Gastrocnemius medialis (tissue), 4 donors: ENCODE measurements around the gene KCNQ1. TPM values are rescaled to one million over a fixed set of nuclear protein-coding genes. Genes with fewer than 3 reads are reported as not detected.

Source experiments
- ATAC-seq, 2 donors: fragments of 150-250 bp; one replicate each; pipeline ENCODE4 v1.9.1; 2016
- DNase-seq, 2 donors: peaks; one replicate each; pipeline ENCODE4 v3.0.0-alpha.2; 2019
- H3K27ac ChIP-seq, 4 donors: fragments of 200-600 bp; sonication (generic); 1 replicate in 1 of 4; 2 replicates in 3 of 4; pipeline ENCODE4 v1.5.1; 2016 to 2018; ENCODE audit warnings: mild to moderate bottlenecking in 2 of 4, moderate library complexity in 1 of 4
- H3K27me3 ChIP-seq, 3 donors: fragments of 200-600 bp; sonication (generic) in 2 of 3; 1 replicate in 1 of 3; 2 replicates in 2 of 3; pipeline versions ENCODE4 v1.5.1 to v1.6.0; 2016 to 2019; ENCODE audit warnings: mild to moderate bottlenecking in 1 of 3, moderate library complexity in 1 of 3
- H3K36me3 ChIP-seq, 2 donors: fragments of 200-600 bp; sonication (generic) in 1 of 2; one replicate each; pipeline ENCODE4 v1.5.1; 2017 to 2018
- H3K4me1 ChIP-seq, 2 donors: fragments of 200-600 bp; sonication (generic) in 1 of 2; one replicate each; pipeline ENCODE4 v1.5.1; 2016 to 2017; ENCODE audit warnings: mild to moderate bottlenecking in 2 of 2
- H3K4me3 ChIP-seq, 4 donors: fragments of 200-600 bp; sonication (generic) in 3 of 4; 1 replicate in 1 of 4; 2 replicates in 3 of 4; pipeline ENCODE4 v1.5.1; 2016 to 2019; ENCODE audit warnings: mild to moderate bottlenecking in 2 of 4
- H3K9me3 ChIP-seq, 3 donors: fragments of 200-600 bp; sonication (generic) in 2 of 3; 1 replicate in 1 of 3; 2 replicates in 2 of 3; pipeline ENCODE4 v1.5.1; 2016 to 2019
- POLR2A ChIP-seq, 2 donors: fragments of 450-650 bp; IDR thresholded peaks; one replicate each; pipeline ENCODE4 v1.6.1; 2017; ENCODE audit warnings: antibody characterized with exemption in 2 of 2, mild to moderate bottlenecking in 2 of 2, moderate library complexity in 2 of 2
- in situ Hi-C, 4 donors: fragments of 200-750 bp; cut with MboI; loops; one replicate each; pipeline versions ENCODE4 v1.15.0 to v1.8.0; 2017; ENCODE audit warnings: low sequenced_read_pairs in 4 of 4
- intact Hi-C: fragments of 100-400 bp; cut with DNase I; formaldehyde crosslinking; loops from one replicate; pipeline ENCODE4 v1.15.1; 2023; ENCODE audit warnings: low total_unique reads
- total RNA-seq, 4 donors: library from RNA; depleted of rRNA; stranded (reverse); fragments of >200 nt; gene quantifications; one replicate each; pipeline versions ENCODE4 v1.1.0 to v1.2.3, GENCODE V29; 2016
- TF ChIP-seq, protein P1 (sequence below), 5 experiments: fragments of 450-650 bp in 3 of 5; fragments of 200-600 bp in 2 of 5; sonication (generic) in 2 of 5; IDR thresholded peaks in 4 of 5; conservative IDR thresholded peaks in 1 of 5; 1 replicate in 4 of 5; 2 replicates in 1 of 5; pipeline ENCODE4 v1.5.1; 2016 to 2019; ENCODE audit warnings: antibody characterized with exemption in 5 of 5, mild to moderate bottlenecking in 3 of 5, moderate library complexity in 3 of 5

Gene KCNQ1
- total RNA-seq, 4 donors from 2014 or later: 0.15 to 1.00 (median 0.67) TPM

DNA sequence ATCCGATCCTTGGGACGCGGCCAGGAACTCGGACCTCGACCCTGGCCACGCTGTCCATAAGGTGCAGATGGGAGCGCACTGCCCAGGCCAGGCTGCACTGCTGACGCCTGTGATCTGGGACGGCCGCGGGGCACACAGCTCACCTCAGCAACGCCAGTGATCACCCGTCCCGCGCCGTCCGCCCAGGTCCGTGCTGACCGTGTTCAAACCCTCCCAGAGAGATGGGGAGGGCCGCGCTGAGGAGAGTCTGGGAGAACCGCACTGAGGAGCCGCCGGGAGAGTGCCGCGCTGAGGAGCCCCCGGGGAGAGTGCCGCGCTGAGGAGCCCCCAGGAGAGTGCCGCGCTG lies 254.3 kb downstream of the KCNQ1 start:
- Histone ChIP-seq H3K36me3 (no peaks in the 10 kb centered on the region), H3K4me3 (peak overlapping the region; percentile 73 to 91 (median 78)), H3K9me3 (no peaks in the 10 kb centered on the region), H3K27me3 (no peaks in the 10 kb centered on the region), H3K4me1 (peaks cover 22 to 28% of the 10 kb centered on the region in 2 donors), H3K27ac (peak overlapping the region; percentile 86 to 93 (median 89))
- intact Hi-C loops: no loop called here
- ATAC-seq: peak in 1 of 2 donors; percentile 4
- in situ Hi-C loops: loop anchor here in 3 of 4 donors (25.0 kb wide), 1 partner anchor 188 kb away; the partner anchor contains the start of gene CDKN1C (in 3 of the 3)
- DNase-seq: peak in 1 of 2 donors; percentile 24
- TF ChIP-seq, protein P1, sequence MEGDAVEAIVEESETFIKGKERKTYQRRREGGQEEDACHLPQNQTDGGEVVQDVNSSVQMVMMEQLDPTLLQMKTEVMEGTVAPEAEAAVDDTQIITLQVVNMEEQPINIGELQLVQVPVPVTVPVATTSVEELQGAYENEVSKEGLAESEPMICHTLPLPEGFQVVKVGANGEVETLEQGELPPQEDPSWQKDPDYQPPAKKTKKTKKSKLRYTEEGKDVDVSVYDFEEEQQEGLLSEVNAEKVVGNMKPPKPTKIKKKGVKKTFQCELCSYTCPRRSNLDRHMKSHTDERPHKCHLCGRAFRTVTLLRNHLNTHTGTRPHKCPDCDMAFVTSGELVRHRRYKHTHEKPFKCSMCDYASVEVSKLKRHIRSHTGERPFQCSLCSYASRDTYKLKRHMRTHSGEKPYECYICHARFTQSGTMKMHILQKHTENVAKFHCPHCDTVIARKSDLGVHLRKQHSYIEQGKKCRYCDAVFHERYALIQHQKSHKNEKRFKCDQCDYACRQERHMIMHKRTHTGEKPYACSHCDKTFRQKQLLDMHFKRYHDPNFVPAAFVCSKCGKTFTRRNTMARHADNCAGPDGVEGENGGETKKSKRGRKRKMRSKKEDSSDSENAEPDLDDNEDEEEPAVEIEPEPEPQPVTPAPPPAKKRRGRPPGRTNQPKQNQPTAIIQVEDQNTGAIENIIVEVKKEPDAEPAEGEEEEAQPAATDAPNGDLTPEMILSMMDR (IDR thresholded peaks at IDR 0.05 in 4 of 5, conservative IDR thresholded peaks at IDR 0.05 in 1 of 5): no peak
- TF ChIP-seq POLR2A (IDR thresholded peaks at IDR 0.05): no peak

DNA sequence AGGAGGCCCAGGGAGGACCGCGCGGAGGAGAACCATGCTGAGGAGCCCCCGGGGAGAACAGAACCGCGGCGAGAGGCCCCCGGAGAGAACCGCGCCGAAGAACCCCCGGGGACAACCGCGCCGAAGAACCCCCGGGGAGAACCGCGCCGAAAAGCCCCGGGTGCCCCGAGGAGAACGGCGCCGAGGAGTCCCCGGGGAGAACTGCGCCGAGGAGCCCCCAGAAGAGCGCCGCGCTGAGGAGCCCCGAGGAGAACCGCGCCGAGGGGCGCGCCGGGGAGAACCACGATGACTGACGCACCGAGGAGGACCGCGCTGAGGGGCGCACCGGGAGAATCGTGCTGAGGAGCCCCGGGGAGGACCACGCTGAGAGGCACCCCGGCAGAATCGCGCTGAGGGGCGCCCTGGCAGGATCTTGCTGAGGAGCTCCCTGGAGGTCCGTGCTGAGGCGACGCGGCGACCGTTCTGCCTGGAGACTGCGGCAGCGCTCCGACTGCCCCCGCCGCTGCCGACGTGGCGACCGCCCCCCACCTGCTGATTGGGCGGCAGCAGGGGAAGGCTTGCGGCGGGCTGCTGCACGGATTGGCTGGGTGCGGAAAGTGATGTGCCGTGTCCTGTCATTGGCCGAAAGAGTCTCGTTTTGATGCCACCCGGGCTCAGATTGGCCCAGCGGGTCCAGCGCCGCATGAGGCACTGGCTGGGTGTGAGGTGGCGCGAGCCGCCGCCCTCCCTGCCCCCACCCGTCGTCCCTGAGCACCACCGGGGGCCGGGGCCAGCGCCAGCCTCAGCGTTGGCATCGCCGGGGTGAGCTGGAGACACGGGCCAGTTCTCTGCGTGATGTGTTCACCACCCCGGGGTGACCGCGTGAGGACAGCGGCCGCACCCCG lies 255.0 kb downstream of the KCNQ1 start, which contains the start of gene KCNQ1OT1:
Gene KCNQ1OT1, minus strand, starts transcription at position 464 of the 884 bp plus-strand sequence.
- in situ Hi-C loops: loop anchor here in 3 of 4 donors (25.0 kb wide), 1 partner anchor 188 kb away; the partner anchor contains the start of gene CDKN1C (in 3 of the 3)

DNA sequence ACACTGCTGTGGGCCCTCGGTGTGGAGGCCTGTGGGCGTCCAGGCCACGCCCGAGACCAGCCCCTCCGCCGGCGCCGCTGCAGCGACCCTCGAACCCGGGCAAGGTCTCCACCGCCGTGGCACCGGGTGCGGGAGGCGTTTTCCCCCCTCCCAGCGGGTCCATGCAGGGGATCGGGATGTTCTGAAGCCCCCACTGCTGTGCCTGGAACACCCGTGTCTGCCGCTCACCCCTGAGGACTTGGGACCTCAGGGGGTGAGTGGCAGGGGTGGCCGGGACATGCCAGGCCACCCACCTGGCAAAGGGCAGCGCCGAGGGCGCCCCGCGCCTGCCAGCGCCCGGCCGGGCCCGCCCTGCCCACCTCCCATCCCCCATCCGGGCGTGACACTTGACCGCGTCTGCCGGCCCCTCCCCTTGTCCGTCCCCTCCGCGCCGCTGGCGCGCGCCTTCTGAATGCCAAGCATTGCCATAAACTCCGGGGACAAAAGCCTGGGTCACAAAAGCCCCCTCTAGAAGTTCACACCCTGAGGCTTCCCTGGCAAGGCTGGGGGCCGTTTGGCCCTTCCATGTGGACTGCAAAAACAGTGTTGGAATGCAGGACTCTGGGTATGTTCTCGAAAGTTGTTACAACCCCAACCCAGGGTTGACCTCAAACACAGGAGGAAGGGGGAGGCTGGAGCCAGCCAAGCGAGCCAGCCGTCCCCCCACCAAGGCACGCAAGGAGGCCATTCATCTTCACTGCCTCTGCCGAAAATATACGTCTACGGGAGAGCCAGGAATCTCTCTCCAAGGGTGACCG lies 255.8 kb downstream of the KCNQ1 start:
- in situ Hi-C loops: no loop called here
- H3K4me3 ChIP-seq: peak overlapping the region; percentile 68 to 82 (median 74)
- H3K9me3 ChIP-seq: no peaks in the 10 kb centered on the region
- intact Hi-C loops: loop anchor here (1.0 to 5.0 kb wide), 3 partner anchors 79 to 184 kb away; partner anchors contain the start of gene CDKN1C
- H3K27me3 ChIP-seq: no peaks in the 10 kb centered on the region
- peak overlapping the region; percentile 89 to 97 (median 92) for H3K27ac ChIP-seq
- ATAC-seq (peak; percentile 41 to 67), DNase-seq (peak; percentile 54 to 75)
- H3K36me3 ChIP-seq: no peaks in the 10 kb centered on the region
- peaks cover 18 to 20% of the 10 kb centered on the region in 2 donors for H3K4me1 ChIP-seq
- peak; percentile 57 to 74 for TF ChIP-seq POLR2A (IDR thresholded peaks at IDR 0.05)
- TF ChIP-seq, protein P1 (IDR thresholded peaks at IDR 0.05 in 4 of 5, conservative IDR thresholded peaks at IDR 0.05 in 1 of 5): no peak

More for the DNA sequence above, 255.0 kb downstream of the KCNQ1 start, which contains the start of gene KCNQ1OT1:
- peak; percentile 89 to 94 for DNase-seq
- H3K4me3 ChIP-seq: peak within 1 kb of the TSS; percentile 73 to 91 (median 78)
- H3K9me3 ChIP-seq: no peaks in the 10 kb centered on the region
- no peaks in the 10 kb centered on the region for H3K36me3 ChIP-seq
- intact Hi-C loops: loop anchor here (1.0 to 5.0 kb wide), 3 partner anchors 80 to 185 kb away; partner anchors contain the start of gene CDKN1C
- H3K27me3 ChIP-seq: no peaks in the 10 kb centered on the region
- peak; percentile 79 to 83 for ATAC-seq
- peaks cover 19 to 21% of the 10 kb centered on the region in 2 donors for H3K4me1 ChIP-seq
- peak within 1 kb of the TSS; percentile 89 to 97 (median 92) for H3K27ac ChIP-seq
- peak; percentile 91 to 92 for TF ChIP-seq POLR2A (IDR thresholded peaks at IDR 0.05)
- TF ChIP-seq, protein P1 (IDR thresholded peaks at IDR 0.05 in 4 of 5, conservative IDR thresholded peaks at IDR 0.05 in 1 of 5): no peak

DNA sequence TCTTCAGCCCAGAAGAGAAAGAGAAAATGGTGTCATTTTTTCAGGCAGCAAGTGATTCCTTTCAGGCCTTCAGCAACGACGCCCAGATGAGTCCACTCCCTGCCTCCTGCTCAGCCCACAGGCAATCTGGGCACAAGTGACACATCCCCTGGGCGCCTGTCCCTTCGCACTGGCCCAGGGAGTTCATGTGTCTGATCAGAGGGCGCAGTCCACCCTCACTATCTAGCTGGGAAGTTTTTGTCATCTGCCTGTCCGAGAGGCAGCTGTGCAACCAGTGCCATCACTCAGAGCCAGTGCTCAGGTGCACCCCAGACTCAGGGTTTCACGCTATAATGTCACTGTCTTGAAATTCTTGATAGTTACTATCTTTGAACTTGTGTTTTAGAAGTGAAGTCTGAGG lies 256.4 kb downstream of the KCNQ1 start:
- in situ Hi-C loops: no loop called here
- Histone ChIP-seq H3K9me3 (no peaks in the 10 kb centered on the region), H3K36me3 (no peaks in the 10 kb centered on the region), H3K27me3 (no peaks in the 10 kb centered on the region), H3K4me1 (peaks cover 17 to 18% of the 10 kb centered on the region in 2 donors), H3K4me3 (no peak overlapping the region), H3K27ac (peak overlapping the region; percentile 89 to 97 (median 92))
- TF ChIP-seq POLR2A (IDR thresholded peaks at IDR 0.05): peak in 1 of 2 donors; percentile 24
- TF ChIP-seq, protein P1 (IDR thresholded peaks at IDR 0.05 in 4 of 5, conservative IDR thresholded peaks at IDR 0.05 in 1 of 5): no peak
- DNase-seq: peak in 1 of 2 donors; percentile 64
- peak in 1 of 2 donors; percentile 26 for ATAC-seq
- intact Hi-C loops: loop anchor here (2.0 to 5.0 kb wide), 2 partner anchors 169 to 184 kb away; partner anchors contain the start of gene CDKN1C
